ENCODE data around the gene DOCK9.

DNA sequence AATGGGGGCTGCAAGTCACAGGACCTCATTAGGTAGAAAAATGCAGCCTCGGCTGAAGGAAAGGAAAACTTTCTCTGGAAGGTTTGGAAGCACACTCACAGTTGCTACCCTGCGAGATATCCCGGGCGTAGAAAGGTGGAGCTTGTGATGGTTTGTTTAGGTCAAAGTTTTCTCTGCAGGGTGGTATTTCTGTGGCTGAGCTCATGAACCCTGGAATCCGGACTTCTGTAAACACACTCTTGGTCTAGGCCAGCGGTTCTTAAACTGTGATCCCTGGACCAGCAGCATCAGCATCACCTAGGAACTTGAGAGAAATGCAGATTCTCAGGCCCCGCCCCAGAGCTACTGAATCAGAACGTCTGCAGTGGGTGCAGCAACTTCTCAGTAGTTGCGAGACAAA, 222.1 kb downstream of the DOCK9 start:
- TF ChIP-seq POLR2AphosphoS5 (IDR thresholded peaks at IDR 0.05), result no peak
- no peak for TF ChIP-seq POLR2A (IDR thresholded peaks at IDR 0.05)
- TF ChIP-seq CTCF (IDR thresholded peaks at IDR 0.05), result no peak

Data from prostate gland (tissue), 2 donors.